OCI-LY3 (cell line): Measurements from ENCODE around the gene SPCS3.

Experiments used
- H2AFZ ChIP-seq: fragments of 200-600, 300-600 bp; shearing (Covaris generic); 2 replicates; pipeline ENCODE4 v1.6.0; 2014; ENCODE audit warnings: antibody characterized with exemption, low read depth, low read length
- H3K27ac ChIP-seq: fragments of 200-600, 300-600 bp; sonication (generic); 2 replicates; pipeline ENCODE4 v1.5.1; 2014; ENCODE audit warnings: mild to moderate bottlenecking, low read length, moderate library complexity, mixed read lengths
- H3K27me3 ChIP-seq: fragments of 200-600, 300-600 bp; sonication (generic); 2 replicates; pipeline ENCODE4 v1.6.1; 2014; ENCODE audit warnings: low read depth, low read length, mixed read lengths
- H3K36me3 ChIP-seq: fragments of 200-600, 300-600 bp; sonication (generic); replicated peaks from 2 replicates; pipeline ENCODE3; 2014; ENCODE audit warnings: low read depth, low read length, mixed read lengths
- H3K4me1 ChIP-seq: fragments of 300-600, 200-600 bp; sonication (generic); 2 replicates; pipeline ENCODE4 v1.6.1; 2014; ENCODE audit warnings: low read length, mixed read lengths
- H3K4me2 ChIP-seq: fragments of 200-600, 300-600 bp; sonication (generic); 2 replicates; pipeline ENCODE4 v1.6.1; 2014; ENCODE audit warnings: low read length, mixed read lengths
- H3K4me3 ChIP-seq: fragments of 300-600, 200-600 bp; sonication (generic); 2 replicates; pipeline ENCODE4 v1.5.1; 2014; ENCODE audit warnings: antibody characterized with exemption, mild to moderate bottlenecking, low read length, moderate library complexity
- H3K79me2 ChIP-seq: fragments of 300-600, 200-600 bp; shearing (Covaris generic); 2 replicates; pipeline ENCODE4 v1.6.1; 2014; ENCODE audit warnings: mild to moderate bottlenecking, low read length, mixed read lengths
- H3K9ac ChIP-seq: fragments of 300-600, 200-600 bp; shearing (Covaris generic); 2 replicates; pipeline ENCODE4 v1.6.0; 2014; ENCODE audit warnings: mild to moderate bottlenecking, low read length, moderate library complexity
- H3K9me3 ChIP-seq: fragments of 200-600, 300-600 bp; shearing (Covaris generic); 2 replicates; pipeline ENCODE4 v1.6.1; 2014; ENCODE audit warnings: low read length, mixed read lengths; ENCODE audit not compliant: insufficient read depth
- H4K20me1 ChIP-seq: fragments of 200-600, 300-600 bp; sonication (generic); 2 replicates; pipeline ENCODE4 v1.6.1; 2016; ENCODE audit warnings: low read length, mixed read lengths; ENCODE audit not compliant: insufficient read depth
- EZH2phosphoT487 ChIP-seq: fragments of 200-600 bp; shearing (Covaris generic); IDR thresholded peaks from 2 replicates; pipeline ENCODE4 v1.6.1; 2018; ENCODE audit warnings: antibody characterized with exemption, mixed run types, low read depth
- TF ChIP-seq, protein P1 (sequence below): fragments of 200-600, 300-600 bp; sonication (generic); IDR thresholded peaks from 2 replicates; pipeline ENCODE4 v1.5.1; 2014; ENCODE audit warnings: antibody characterized with exemption, low read length, low read depth

The SPCS3 gene

DNA sequence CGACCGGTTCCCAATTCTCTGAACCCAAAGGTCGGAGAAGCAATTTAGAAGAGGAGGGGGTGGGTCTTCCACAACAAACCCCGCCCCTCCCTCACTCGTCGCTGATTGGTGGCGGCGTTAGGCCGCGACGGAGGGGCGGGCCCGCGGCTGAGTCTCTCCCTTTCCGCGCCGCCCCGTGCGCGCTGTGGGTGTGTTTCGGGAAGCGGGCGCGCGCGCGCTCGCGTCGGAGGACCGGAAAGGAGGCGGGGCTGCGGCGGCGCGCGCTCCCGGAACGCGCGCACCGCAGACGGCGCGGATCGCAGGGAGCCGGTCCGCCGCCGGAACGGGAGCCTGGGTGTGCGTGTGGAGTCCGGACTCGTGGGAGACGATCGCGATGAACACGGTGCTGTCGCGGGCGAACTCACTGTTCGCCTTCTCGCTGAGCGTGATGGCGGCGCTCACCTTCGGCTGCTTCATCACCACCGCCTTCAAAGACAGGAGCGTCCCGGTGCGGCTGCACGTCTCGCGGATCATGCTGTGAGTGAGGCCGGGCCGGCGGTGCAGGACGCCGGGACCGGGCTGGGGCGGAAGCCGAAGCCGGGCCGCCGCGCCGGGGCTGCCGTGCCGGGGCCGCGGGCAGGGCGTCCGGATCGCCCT, at the start of gene SPCS3:
SPCS3 (plus strand) TSS at position 263 of the 636 bp plus-strand sequence; CDS start at position 374, 111 bp downstream.
- Histone ChIP-seq H3K36me3 (peaks cover 23% of the 10 kb centered on the region), H4K20me1 (peaks cover 27% of the 10 kb centered on the region), H3K9me3 (no peaks in the 10 kb centered on the region), H3K4me3 (peak within 1 kb of the TSS; percentile 88), H3K27ac (peak within 1 kb of the TSS; percentile 92), H3K4me1 (peaks cover 29% of the 10 kb centered on the region), H3K27me3 (no peaks in the 10 kb centered on the region), H3K79me2 (peaks cover 52% of the 10 kb centered on the region), H2AFZ (peak within 1 kb of the TSS; percentile 94), H3K9ac (peak within 1 kb of the TSS; percentile 95), H3K4me2 (peak within 1 kb of the TSS; percentile 85)
- TF ChIP-seq, protein P1, sequence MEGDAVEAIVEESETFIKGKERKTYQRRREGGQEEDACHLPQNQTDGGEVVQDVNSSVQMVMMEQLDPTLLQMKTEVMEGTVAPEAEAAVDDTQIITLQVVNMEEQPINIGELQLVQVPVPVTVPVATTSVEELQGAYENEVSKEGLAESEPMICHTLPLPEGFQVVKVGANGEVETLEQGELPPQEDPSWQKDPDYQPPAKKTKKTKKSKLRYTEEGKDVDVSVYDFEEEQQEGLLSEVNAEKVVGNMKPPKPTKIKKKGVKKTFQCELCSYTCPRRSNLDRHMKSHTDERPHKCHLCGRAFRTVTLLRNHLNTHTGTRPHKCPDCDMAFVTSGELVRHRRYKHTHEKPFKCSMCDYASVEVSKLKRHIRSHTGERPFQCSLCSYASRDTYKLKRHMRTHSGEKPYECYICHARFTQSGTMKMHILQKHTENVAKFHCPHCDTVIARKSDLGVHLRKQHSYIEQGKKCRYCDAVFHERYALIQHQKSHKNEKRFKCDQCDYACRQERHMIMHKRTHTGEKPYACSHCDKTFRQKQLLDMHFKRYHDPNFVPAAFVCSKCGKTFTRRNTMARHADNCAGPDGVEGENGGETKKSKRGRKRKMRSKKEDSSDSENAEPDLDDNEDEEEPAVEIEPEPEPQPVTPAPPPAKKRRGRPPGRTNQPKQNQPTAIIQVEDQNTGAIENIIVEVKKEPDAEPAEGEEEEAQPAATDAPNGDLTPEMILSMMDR: no peak
- TF ChIP-seq EZH2phosphoT487: no peak

DNA sequence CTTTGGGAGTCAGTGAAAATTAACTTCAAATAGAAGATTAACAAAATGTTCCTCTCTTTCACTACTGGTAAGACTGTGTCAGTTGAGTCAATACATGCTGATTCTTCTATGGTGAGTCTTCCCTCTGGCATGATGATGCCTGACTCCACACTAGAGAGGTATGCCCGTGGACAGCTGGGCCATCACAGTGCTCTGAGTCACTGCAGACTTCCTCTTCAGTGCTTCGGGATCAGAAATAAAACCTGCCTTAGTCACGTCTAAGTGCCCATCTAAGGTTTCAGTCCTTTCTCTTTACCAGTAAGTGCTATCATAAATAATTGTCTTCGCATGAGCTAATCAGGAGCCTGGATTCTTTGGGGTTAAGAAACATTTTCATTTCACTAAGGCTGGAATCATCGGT, 49.1 kb upstream of the SPCS3 start:
- Histone ChIP-seq H3K9ac (no peak overlapping the region), H3K4me3 (no peak overlapping the region), H3K4me2 (no peak overlapping the region), H3K36me3 (no peaks in the 10 kb centered on the region), H3K27ac (no peak overlapping the region), H3K79me2 (no peaks in the 10 kb centered on the region), H2AFZ (0 out of 2 replicates have a peak overlapping the region, but pooled peaks have one; percentile 1), H4K20me1 (no peaks in the 10 kb centered on the region), H3K4me1 (peaks cover 2% of the 10 kb centered on the region; the same call in 1 of the 2 replicates), H3K9me3 (no peaks in the 10 kb centered on the region), H3K27me3 (peaks cover 11% of the 10 kb centered on the region)
- TF ChIP-seq, protein P1: no peak
- no peak for TF ChIP-seq EZH2phosphoT487

DNA sequence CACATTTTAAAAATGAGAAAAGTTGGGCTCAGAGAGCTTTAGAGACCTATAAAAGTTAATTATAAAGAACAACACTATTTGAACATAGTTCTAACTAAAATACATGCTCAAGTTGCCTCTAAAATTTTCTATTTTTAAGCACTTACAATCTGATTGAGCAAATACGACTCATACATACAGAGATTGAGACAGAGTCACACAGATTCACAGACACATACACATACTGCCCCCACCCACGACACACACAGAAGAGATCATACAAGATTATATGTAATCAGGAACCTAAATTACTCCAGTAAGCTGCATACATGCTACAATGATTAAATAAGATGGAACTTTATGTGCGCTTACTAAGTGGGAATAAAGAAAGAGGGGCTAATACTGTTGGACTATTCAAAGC, 48.0 kb upstream of the SPCS3 start:
- peaks cover 3% of the 10 kb centered on the region; the same call in 1 of the 2 replicates for H3K4me1 ChIP-seq
- no peaks in the 10 kb centered on the region for H4K20me1 ChIP-seq
- peaks cover 11% of the 10 kb centered on the region for H3K27me3 ChIP-seq
- H3K4me3 ChIP-seq: no peak overlapping the region
- no peaks in the 10 kb centered on the region for H3K36me3 ChIP-seq
- H3K27ac ChIP-seq: no peak overlapping the region
- TF ChIP-seq EZH2phosphoT487: no peak
- TF ChIP-seq, protein P1: no peak
- H3K4me2 ChIP-seq: no peak overlapping the region
- no peaks in the 10 kb centered on the region for H3K9me3 ChIP-seq
- H3K79me2 ChIP-seq: no peaks in the 10 kb centered on the region
- H3K9ac ChIP-seq: no peak overlapping the region
- no peak overlapping the region for H2AFZ ChIP-seq

DNA sequence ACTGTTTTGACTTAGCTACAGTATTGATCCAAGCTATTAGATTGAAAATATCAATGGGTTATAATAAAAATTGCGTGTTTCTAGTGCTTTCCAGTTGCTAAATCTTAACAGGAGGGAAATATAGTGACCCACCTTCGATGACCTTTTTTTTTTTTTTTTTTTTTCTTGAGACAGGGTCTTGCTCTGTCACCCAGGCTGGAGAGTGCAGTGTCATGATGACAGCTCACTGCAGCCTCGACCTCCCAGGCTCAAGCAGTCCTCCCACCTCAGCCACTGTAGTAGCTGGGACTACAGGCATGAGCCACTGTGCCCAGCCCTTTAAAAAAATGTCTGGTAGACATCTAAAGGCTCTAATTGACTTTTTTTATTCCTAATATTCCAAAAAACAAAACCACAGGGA, 47.0 kb upstream of the SPCS3 start:
- no peak overlapping the region for H3K4me3 ChIP-seq
- peaks cover 9% of the 10 kb centered on the region for H3K4me1 ChIP-seq
- H3K27me3 ChIP-seq: peaks cover 11% of the 10 kb centered on the region
- no peaks in the 10 kb centered on the region for H3K9me3 ChIP-seq
- no peak overlapping the region for H3K4me2 ChIP-seq
- no peaks in the 10 kb centered on the region for H4K20me1 ChIP-seq
- H3K9ac ChIP-seq: no peak overlapping the region
- H2AFZ ChIP-seq: no peak overlapping the region
- no peaks in the 10 kb centered on the region for H3K36me3 ChIP-seq
- TF ChIP-seq EZH2phosphoT487: no peak
- TF ChIP-seq, protein P1: no peak
- H3K27ac ChIP-seq: no peak overlapping the region
- no peaks in the 10 kb centered on the region for H3K79me2 ChIP-seq
